HL-60/S4 treated with phorbol 12-myristate 13-acetate at 8.2 ng/mL for 4 days and 3 days (cell line): ENCODE data around the gene ZNF674.
"Not testable (repeated sequence)": the region's sequence is repeated elsewhere in the genome, so short reads cannot be mapped to it uniquely, and the experiment has no call there.

ENCODE experiments used
- in situ Hi-C: fragments of 300-500 bp; cut with MboI; formaldehyde crosslinking; loops from 2 replicates; pipeline ENCODE4 v1.15.0; 2022; ENCODE audit warnings: low sequenced_read_pairs

The ZNF674 gene

DNA sequence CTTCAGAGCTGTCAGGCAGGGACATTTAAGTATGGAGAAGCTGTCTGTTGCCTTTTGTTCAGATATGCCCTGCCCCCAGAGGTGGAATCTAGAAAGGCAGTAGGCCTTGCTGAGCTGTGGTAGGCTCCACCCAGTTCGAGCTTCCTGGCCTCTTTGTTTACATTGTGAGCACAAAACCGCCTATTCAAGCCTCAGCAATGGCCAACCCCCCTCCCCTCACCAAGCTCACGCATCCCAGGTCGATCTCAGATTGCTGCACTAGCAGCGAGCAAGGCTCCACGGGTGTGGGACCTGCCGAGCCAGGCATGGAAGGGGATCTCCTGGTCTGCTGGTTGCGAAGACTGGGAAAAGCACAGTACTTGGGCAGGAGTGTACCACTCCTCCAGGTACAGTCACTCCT, 59.3 kb downstream of the ZNF674 start:
- in situ Hi-C loops = no loop called here

DNA sequence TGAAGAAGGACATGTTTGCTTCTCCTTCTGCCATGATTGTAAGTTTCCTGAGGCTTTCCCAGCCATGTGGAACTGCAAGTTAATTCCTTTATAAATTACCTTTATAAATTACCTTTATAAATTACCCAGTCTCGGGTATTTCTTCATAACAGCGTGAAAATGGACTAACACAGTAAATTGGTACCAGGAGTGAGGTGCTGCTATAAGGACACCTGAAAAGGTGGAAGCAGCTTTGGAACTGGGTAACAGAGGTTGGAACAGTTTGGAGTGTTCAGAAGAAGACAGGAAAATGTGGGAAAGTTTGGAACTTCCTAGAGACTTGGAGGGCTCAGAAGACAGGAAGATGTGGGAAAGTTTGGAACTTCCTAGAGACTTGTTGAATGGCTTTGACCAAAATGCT, 66.6 kb downstream of the ZNF674 start:
- in situ Hi-C loops = not testable (repeated sequence)

DNA sequence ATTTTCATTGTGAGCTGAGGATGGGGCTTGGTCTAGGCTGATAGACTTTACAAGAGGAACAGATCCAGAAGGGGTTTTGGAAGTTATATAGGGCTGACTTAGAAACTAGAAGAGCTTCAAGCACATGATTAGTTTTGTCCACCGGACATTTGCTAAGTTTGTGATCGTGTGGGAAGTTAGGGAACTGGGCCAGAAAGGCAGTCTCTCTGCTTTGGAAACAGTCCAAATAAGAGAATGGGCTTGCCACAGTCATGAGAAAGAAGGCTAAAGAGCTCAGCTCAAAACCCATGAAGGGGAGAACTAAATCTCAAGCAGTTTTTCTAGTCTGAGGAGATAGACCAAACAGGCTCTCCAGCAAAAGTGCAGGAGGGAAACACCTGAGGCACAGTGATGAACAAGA, 67.8 kb downstream of the ZNF674 start:
- in situ Hi-C loops = no loop called here

DNA sequence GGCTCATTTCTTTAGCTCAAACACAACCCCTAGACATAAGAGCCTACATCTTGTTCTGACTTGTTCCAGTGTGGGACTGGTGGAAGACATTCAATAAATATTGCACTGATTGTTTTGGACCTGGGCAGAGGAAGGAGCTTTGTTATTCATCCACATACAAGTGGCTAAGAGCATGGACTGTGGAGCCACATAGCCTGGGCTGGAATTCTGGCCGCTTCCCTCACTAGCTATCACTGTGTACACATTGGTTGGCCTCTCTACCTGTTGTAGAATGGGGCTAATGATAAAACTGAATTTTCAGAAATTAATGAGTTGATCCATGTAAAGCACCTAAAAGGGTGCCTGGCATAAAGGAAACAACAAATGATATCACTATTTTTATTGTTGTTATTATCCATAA, 80.0 kb downstream of the ZNF674 start:
- in situ Hi-C loops = no loop called here

DNA sequence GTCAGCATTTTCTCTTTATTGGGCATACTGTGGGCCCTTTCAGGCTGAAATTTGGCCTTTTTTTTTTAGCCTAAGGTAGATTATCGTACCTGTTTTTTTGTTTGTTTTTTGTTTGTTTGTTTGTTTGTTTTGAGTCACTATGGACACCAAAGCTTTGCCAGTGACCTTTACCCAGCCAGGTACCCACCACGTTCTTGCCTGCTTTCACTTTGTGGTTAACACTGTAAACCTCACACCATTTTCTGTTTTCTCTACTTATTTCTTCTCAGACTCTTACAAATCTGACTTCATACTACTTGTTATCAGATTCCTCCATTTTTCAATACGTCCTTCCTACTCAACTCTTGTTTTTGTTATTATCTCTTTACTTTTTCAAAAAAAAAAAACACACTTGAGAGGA, 81.5 kb downstream of the ZNF674 start:
- in situ Hi-C loops = no loop called here

DNA sequence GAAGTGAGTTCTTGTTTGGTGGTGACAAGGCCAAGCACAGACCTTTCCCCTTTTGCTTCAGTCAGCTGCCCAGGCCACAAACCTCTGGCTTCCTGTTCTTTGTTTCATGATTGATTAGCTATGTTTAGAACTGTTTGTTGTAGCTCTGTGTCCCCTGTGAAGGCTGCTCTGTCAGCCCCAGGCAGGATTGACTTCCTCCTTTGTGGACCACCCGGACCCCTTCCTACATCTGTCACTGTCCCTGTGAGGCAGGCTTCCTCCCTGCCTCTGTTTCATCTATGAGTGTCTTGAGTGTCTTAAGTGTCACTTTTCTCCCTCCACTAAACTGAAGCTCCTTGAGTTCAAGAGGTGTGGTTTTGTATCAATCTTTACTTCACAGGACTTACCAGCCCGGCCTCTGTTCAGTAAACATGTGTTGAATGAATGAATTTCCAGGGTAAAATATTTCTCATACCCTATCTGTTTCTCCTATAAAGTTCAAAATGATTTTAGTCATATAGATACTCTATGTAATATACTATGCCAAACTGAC, 83.5 kb downstream of the ZNF674 start:
- in situ Hi-C loops = no loop called here

DNA sequence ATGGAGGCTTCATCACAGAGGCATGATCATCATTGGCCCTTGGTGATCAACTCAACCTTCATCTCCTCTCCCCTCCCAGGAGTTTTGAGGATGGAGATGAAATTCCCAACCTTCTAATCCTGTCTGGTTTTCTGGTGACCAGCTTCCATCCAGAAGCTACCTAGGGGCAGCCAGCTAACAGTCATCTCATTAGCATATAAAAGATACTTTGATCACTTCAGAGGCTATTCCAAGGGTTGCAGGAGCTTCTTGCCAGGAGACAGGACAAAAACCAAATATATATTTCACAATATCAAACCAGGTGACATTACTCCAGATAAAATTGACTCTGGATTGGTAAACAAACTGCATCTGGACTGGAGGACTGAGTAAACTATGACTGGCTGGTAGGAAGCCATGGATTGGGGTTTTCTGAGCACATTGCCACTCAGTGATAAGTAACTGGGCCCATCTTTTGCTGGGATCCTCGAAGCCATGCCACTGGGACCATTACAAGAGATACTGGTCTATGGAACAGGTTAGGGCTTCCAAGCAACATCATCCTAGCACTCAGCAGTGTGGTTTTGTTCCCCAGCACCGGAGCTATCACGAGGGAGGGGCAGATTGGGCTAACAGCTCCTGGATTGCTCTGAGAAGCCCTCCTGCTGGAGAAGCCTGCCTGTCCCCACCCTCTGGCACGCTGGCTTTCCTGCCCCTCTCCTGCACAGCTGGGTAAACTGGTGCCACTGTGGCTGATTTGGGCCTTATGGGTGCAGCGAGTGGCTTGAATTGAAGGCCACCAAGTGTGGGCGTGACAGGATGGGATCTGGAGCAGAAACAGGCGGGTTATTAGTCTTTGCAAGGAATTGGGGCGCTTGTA, 84.2 kb downstream of the ZNF674 start:
- in situ Hi-C loops = not testable (repeated sequence)

DNA sequence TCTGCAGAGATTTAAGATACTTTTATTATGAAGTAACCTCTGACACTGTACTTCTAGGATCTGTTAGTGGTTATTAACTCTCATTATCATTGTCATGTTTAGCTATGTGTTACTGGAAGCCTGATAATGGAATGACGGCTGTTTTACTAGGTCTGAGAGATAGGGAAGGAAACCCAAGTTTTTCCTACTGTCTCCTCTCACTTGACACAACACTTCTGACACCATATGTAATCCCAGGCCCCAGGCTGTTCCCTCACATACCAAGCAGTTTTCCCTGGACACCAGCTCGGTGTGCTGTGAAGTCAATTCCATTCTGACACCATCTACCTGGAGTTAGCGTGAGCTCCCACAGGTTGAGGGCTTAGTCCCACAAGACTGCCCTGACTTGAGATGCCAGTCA, 85.6 kb downstream of the ZNF674 start:
- in situ Hi-C loops = no loop called here

DNA sequence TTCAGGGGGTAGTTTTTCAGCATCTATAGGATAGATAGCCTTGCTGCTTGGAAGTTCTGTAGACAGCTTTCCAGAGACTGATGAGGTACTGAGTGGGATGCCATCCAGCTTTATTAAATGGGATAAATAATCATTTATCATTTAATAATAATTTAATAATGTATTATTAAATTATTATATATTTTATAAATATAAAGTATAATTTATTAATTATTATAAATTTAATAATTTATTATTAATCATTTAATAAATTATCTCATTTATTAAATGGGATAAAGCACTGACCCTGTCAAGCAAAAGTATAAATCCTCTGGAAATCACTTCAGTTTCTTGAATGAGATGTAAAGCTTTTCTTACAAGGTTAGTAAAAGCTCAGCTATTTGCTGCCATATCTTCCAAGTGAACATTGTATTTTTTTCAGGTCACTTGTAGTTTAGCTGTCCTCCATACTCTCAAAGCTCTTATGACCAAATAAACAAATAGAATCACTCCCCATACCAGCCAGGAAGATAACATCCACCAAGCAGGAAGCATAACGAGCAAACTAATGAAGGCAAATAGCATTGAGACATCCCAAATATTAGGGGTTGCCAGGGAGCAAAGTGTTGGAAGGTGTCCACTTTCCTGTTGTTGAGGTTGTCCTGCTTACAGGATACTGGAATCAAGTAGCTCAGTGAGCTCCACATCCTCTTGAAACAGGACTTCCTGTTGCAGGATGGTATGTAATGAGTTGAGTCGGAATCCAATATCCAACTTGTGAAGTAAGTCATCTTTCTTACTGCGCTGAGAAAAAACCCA, 88.9 kb downstream of the ZNF674 start:
- in situ Hi-C loops = no loop called here
